Neural cell (in vitro differentiated cells): ENCODE measurements around the gene WDR59.

ENCODE experiments used
- CTCF ChIP-seq: fragments of 450-650 bp; IDR thresholded peaks from 2 replicates; pipeline ENCODE4 v1.5.1; 2014; ENCODE audit warnings: antibody characterized with exemption, mild to moderate bottlenecking, moderate library complexity; ENCODE audit not compliant: poor library complexity, severe bottlenecking
- EP300 ChIP-seq: fragments of 450-650 bp; conservative IDR thresholded peaks from 2 replicates; pipeline ENCODE4 v1.6.1; 2014; ENCODE audit warnings: antibody characterized with exemption, mild to moderate bottlenecking, moderate library complexity; ENCODE audit not compliant: poor library complexity, severe bottlenecking
- EZH2 ChIP-seq: fragments of 200-600, 300-800 bp; shearing (Covaris generic), sonication (generic); IDR thresholded peaks from 2 replicates; pipeline ENCODE4 v1.6.1; 2014; ENCODE audit warnings: antibody characterized with exemption, low read length, borderline replicate concordance, mild to moderate bottlenecking; ENCODE audit not compliant: insufficient read depth, poor library complexity, severe bottlenecking
- MXI1 ChIP-seq: fragments of 450-650 bp; conservative IDR thresholded peaks from 2 replicates; pipeline ENCODE4 v1.6.1; 2014; ENCODE audit warnings: antibody characterized with exemption, mild to moderate bottlenecking; ENCODE audit not compliant: poor library complexity, severe bottlenecking
- POLR2AphosphoS5 ChIP-seq: IDR thresholded peaks from 2 replicates; pipeline ENCODE4 v1.6.1; 2012
- RAD21 ChIP-seq: fragments of 450-650 bp; conservative IDR thresholded peaks from 2 replicates; pipeline ENCODE4 v1.6.1; 2014; ENCODE audit warnings: antibody characterized with exemption, mild to moderate bottlenecking, moderate library complexity
- REST ChIP-seq: IDR thresholded peaks from 2 replicates; pipeline ENCODE4 v1.6.1; 2012; ENCODE audit warnings: borderline replicate concordance
- SMC3 ChIP-seq: fragments of 450-650 bp; conservative IDR thresholded peaks from 2 replicates; pipeline ENCODE4 v1.6.1; 2014; ENCODE audit warnings: antibody characterized with exemption, mild to moderate bottlenecking, moderate library complexity; ENCODE audit not compliant: poor library complexity
- TAF1 ChIP-seq: IDR thresholded peaks from 2 replicates; pipeline ENCODE4 v1.6.1; 2012; ENCODE audit warnings: low read depth

- TF ChIP-seq CTCF (no peak), REST (no peak), EZH2 (no peak), EP300 (no peak), TAF1 (no peak), MXI1 (no peak), POLR2AphosphoS5 (no peak), SMC3 (no peak), RAD21 (no peak)
Observed at GRCh38 chr16:75005697-75006096, 20.8 kb upstream of the WDR59 start.
